Amygdala (tissue), 56 donors: ENCODE data around the gene CCDC191.

Experiments
- DNase-seq, 56 donors: peaks; one replicate each; lab custom pipeline; 2025; lab: John Stamatoyannopoulos, UW

CCDC191 gene

DNA sequence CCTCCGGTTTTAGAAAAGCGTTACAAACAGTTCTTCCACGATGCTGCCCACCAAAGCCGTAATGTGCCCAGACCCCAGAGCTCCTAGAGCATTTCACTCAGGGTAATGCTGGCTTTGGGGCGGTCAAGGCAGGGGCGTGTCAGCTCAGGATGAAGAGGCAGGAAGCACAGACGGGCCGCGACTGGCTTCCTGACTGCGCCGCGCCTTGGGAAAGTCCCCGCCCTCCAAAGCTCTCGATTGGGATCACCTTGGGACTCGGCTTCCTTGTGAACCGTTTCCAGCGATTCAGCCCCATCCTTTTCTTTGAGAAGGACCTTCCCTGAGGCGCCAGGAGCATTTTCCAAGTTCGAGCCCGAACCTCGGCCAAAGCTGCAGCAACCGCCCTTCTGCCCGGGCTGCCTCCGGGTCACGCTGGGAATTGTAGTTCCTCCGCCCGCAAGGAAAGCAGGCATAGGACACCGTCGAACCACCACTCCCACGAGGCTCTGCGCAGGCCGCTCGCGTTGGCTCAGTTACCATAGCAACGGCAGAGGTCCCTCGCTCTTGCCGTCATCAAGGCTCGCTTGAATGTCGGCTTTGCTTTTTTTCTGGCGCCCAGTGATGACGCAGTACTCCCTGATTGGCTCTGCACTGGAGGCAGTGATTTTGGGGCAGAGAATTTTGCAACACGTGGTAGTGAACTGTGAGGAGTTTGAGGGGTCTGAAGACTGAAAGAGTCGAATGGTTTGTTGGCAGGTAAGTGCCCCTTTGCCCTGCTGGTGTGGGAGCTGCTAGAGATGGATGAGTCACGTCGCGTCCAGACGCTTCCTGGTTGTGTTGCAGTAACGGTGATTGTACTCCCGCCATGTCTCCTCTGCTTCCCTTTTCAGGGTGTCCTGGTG lies at the start of gene CCDC191, which contains the start of gene QTRT2:
TSS of gene CCDC191 (minus strand) at position 397 of the 881 bp plus-strand sequence. CDS start at position 337, 60 bp downstream.
TSS of gene QTRT2 (plus strand) at position 608 of the 881 bp plus-strand sequence. CDS start 8,521 bp downstream, outside the sequence.
- peak; percentile 86 to 100 (median 98) for DNase-seq

DNA sequence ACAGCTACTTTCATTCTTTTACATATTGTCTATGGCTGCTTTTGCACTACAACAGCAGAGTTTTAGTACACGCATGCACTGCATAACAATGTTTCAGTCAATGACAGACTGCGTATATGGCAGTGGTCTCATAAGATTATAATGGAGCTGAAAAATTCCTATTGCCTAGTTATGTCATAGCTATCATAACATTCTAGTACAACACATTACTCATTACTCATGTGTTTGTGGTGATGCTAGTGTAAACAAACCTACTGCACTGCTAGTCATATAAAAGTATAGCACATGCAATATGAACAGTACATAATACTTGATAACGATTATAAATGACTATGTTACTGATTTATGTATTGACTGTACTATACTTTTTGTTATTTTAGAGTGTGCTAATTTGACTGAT lies 48.1 kb upstream of the CCDC191 start:
- no peak for DNase-seq

GRCh38 chr3:114103858-114104257 lies 47.5 kb upstream of the CCDC191 start:
- no peak for DNase-seq

DNA sequence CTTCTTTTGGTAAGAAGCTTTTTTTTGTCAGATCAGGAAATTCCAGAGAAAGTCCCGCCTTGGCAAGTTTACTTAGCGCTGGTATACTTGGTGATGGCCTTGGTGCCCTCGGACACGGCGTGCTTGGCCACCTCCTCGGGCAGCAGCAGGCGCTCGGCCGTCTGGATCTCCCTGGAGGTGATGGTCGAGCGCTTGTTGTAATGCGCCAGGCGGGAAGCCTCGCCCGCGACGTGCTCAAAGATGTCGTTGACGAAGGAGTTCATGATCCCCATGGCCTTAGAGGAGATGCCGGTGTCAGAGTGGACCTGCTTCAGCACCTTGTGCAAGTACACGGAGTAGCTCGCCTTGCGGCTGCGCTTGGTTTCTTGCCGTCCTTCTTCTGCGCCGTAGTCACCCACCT lies 46.9 kb upstream of the CCDC191 start:
- no peak for DNase-seq

DNA sequence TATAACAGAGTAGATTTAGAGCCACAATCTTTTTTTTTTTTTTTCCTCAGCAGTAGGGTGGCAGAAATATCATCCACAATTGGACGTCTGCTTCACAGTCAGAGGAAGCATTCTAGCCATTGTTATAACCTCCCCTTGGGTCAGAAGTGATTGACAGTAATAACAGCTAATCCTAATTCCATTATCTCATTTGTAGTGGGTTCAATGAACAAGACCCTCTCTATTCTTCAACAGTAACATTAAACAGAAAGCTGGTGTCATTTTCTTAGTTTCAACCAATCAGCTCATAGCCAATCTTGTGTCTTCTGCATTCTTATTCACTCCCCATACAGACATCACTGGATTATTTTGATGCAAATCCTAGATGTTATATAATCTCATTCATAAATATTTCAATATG lies 44.8 kb upstream of the CCDC191 start:
- no peak for DNase-seq

- no peak for DNase-seq
Measured at GRCh38 chr3:114095796-114096195, 39.5 kb upstream of the CCDC191 start.

DNA sequence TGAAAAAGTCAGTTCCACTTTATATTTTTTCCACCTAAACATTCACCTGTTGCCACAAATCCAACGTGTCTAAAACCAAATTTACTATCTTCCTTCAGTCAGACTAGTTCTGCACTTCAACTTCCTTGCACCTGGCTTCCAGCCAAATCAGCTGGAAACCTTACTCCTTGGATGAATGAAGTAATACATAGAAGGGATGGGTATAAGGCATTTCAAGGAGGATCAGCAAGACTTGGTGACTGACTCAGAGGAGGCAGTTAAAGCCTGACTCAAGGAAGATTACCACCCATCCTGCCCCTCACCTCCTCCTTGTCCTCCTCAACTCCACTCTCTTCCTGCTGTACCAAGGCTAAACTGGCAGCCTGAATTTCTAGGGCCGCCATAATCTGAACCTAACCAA lies 37.3 kb upstream of the CCDC191 start:
- peak in 4 of 56 donors; percentile 1 to 16 (median 8) for DNase-seq

DNA sequence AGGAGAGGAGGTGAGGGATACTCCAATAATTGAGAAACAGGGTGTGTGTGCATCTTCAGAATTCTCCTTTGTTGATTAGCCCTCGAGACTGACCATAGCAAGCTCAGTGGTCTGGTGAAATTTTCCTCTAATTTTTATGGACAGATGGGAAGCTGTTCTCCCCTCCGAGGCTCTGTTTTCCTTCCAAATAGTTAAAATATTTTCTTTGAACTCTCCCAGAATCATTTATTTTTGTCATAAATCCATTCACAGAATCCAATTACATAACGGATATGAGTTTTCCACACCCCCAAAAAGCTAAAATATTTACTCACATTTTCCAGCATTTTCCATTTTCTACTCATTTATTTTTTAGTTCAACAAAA lies 36.7 kb upstream of the CCDC191 start:
- DNase-seq = no peak

GRCh38 chr3:114092151-114093015 lies 36.1 kb upstream of the CCDC191 start:
- DNase-seq = no peak

- DNase-seq = no peak
Measured at GRCh38 chr3:114089675-114090074, 33.3 kb upstream of the CCDC191 start.

- DNase-seq = no peak
Measured at GRCh38 chr3:114086356-114086755, 30.0 kb upstream of the CCDC191 start.

GRCh38 chr3:114083112-114083511 lies 26.8 kb upstream of the CCDC191 start:
- no peak for DNase-seq

GRCh38 chr3:114081037-114081436 lies 24.7 kb upstream of the CCDC191 start:
- DNase-seq = no peak

GRCh38 chr3:114080201-114080600 lies 23.9 kb upstream of the CCDC191 start:
- DNase-seq = no peak

- no peak for DNase-seq
Measured at GRCh38 chr3:114079761-114080160, 23.4 kb upstream of the CCDC191 start.

GRCh38 chr3:114078126-114078525 lies 21.8 kb upstream of the CCDC191 start:
- DNase-seq = no peak

- no peak for DNase-seq
Measured at GRCh38 chr3:114076711-114077110, 20.4 kb upstream of the CCDC191 start.

DNA sequence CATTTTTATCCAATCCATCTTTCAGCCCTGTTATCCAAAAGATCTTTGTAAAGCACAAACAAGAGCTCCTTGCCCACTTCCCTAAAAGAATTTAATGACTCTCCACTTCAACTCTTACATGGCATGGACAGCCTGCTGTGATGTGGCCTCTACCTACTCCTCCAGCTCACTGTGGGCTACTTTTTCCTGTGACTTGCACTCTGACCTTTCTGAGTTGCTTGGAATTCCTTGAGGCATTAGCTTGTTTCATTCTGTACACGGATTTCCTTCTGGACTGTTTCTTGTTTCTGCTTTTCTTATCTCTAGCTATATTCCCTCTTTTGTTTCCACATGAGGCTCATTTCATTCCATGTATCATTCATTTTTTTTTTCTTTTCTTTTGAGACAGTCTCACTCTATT lies 15.5 kb upstream of the CCDC191 start:
- DNase-seq = no peak

- DNase-seq = no peak
Measured at GRCh38 chr3:114068336-114068735, 12.0 kb upstream of the CCDC191 start.

- DNase-seq = no peak
Measured at GRCh38 chr3:114067804-114068203, 11.5 kb upstream of the CCDC191 start.

GRCh38 chr3:114060906-114061655 lies 4.8 kb upstream of the CCDC191 start:
- DNase-seq = no peak
